ENCODE measurements around the gene FLNB. TPM values are rescaled to one million over a fixed set of nuclear protein-coding genes. Genes with fewer than 3 reads are reported as not detected.

Gene FLNB
- total and polyA plus RNA-seq, 2 of the 4 experiments (the other 2 are of a cell fraction), result 78.0 to 136 TPM

GRCh38 chr3:58000306-58001085 lies 7.7 kb upstream of the FLNB start (continued):
- TF ChIP-seq CHD1 (IDR thresholded peaks at IDR 0.05; ENCODE audit: low read depth, low read length), result no peak

- DNase-seq, result no peak
- H2AFZ ChIP-seq (replicated peaks; ENCODE audit: low read length, poor library complexity), result no peak overlapping the region
- H3K56ac ChIP-seq (ENCODE audit: extremely low read depth, insufficient read depth, low read length), result no peak overlapping the region
- no peak overlapping the region for H2BK15ac ChIP-seq (ENCODE audit: low read depth, low read length)
- H4K8ac ChIP-seq (ENCODE audit: low read depth in 2 of 2, low read length in 2 of 2), result no peak overlapping the region
- H2BK120ac ChIP-seq (ENCODE audit: low read depth, low read length), result no peak overlapping the region
- H4K5ac ChIP-seq (ENCODE audit: low read depth, low read length), result no peak overlapping the region
- no peak overlapping the region for H3K4me2 ChIP-seq (ENCODE audit: low read depth, low read length)
- no peaks in the 10 kb centered on the region for H3K36me3 ChIP-seq (ENCODE audit: control insufficient read depth, insufficient read depth, low read length)
- H3K9me3 ChIP-seq (ENCODE audit: control insufficient read depth, insufficient read depth, low read length), result no peaks in the 10 kb centered on the region
- no peak for ATAC-seq (ENCODE audit: low read depth)
- H2BK5ac ChIP-seq (ENCODE audit: low read depth, low read length, poor library complexity, severe bottlenecking), result no peak overlapping the region
- H3K27ac ChIP-seq (ENCODE audit: insufficient read depth, low read length), result no peak overlapping the region
- no peaks in the 10 kb centered on the region for H3K79me1 ChIP-seq (ENCODE audit: low read depth in 1 of 2, low read length in 2 of 2)
- H3K4me1 ChIP-seq (ENCODE audit: control insufficient read depth, insufficient read depth, low read length), result peaks cover 8% of the 10 kb centered on the region
- peaks cover 11% of the 10 kb centered on the region for H3K9me1 ChIP-seq (ENCODE audit: insufficient read depth, low read length)
- no peak overlapping the region for H3K14ac ChIP-seq (replicated peaks; ENCODE audit: low read depth, low read length)
- no peaks in the 10 kb centered on the region for H3K27me3 ChIP-seq (ENCODE audit: control insufficient read depth, insufficient read depth, low read length)
- ChIA-PET POLR2A (ENCODE audit: unreplicated experiment) (no interaction called here), CTCF (no interaction called here)
- WGBS, 2 experiments (ENCODE audit: extremely low coverage in 2 of 2, insufficient read length in 1 of 2), result 83% methylated on average over 1 of the region's 3 CpGs; no CpG with 5 or more reads in 1 of the 2 experiments
- dilution Hi-C loops (cut with HindIII; ENCODE audit: low sequenced_read_pairs, unreplicated experiment) (no loop called here), intact Hi-C loops (cut with micrococcal nuclease) (no loop called here), in situ Hi-C loops (cut with MboI; ENCODE audit: low sequenced_read_pairs) (loop anchor here (10.0 kb wide), 1 partner anchor 304 kb away; the partner anchor contains the start of genes HTD2 and RPP14)
- H4K91ac ChIP-seq (ENCODE audit: insufficient read depth, low read depth, low read length), result no peak overlapping the region
- no peaks in the 10 kb centered on the region for H4K20me1 ChIP-seq (ENCODE audit: insufficient read depth, low read length)
- H2AK9ac ChIP-seq (replicated peaks; ENCODE audit: low read depth, low read length, poor library complexity), result no peak overlapping the region
- H3K4ac ChIP-seq (ENCODE audit: low read depth, low read length), result no peak overlapping the region
- H3K4me3 ChIP-seq (ENCODE audit: insufficient read depth, low read depth, low read length), result no peak overlapping the region
- no peak overlapping the region for H3K9ac ChIP-seq (ENCODE audit: low read depth, low read length)
- no peak overlapping the region for H3K23ac ChIP-seq (ENCODE audit: low read depth, low read length)
- H3K18ac ChIP-seq (ENCODE audit: low read depth, low read length), result no peak overlapping the region
- H2AK5ac ChIP-seq (ENCODE audit: low read depth, low read length), result no peak overlapping the region
- H2BK20ac ChIP-seq (ENCODE audit: low read depth, low read length), result no peak overlapping the region
- no TSS peak for BruUV-seq (replicated peaks)
- TF ChIP-seq MXI1 (IDR thresholded peaks at IDR 0.05; ENCODE audit: borderline replicate concordance, low read depth, low read length) (no peak), CTCF (conservative IDR thresholded peaks at IDR 0.05; ENCODE audit: low read depth, low read length) (no peak), RAD21 (IDR thresholded peaks at IDR 0.05; ENCODE audit: low read length) (no peak), ELK1 (IDR thresholded peaks at IDR 0.05; ENCODE audit: borderline replicate concordance, low read depth, low read length) (no peak), SMC3 (IDR thresholded peaks at IDR 0.05; ENCODE audit: low read depth, low read length) (no peak), USF2 (IDR thresholded peaks at IDR 0.05; ENCODE audit: low read depth, low read length) (no peak), MAFK (IDR thresholded peaks at IDR 0.05; ENCODE audit: low read depth, low read length) (no peak), BHLHE40 (IDR thresholded peaks at IDR 0.05; ENCODE audit: low read depth, low read length) (no peak), RFX5 (IDR thresholded peaks at IDR 0.05; ENCODE audit: low read depth, low read length) (no peak), RCOR1 (IDR thresholded peaks at IDR 0.05; ENCODE audit: insufficient replicate concordance, low read length) (no peak), CHD1 (IDR thresholded peaks at IDR 0.05; ENCODE audit: low read depth, low read length) (no peak), POLR2A (IDR thresholded peaks at IDR 0.05; ENCODE audit: low read depth, low read length) (no peak), CEBPB (IDR thresholded peaks at IDR 0.05; ENCODE audit: low read depth, low read length) (no peak)
Observed at GRCh38 chr3:58001086-58001467, 7.1 kb upstream of the FLNB start.
